Astrocyte (in vitro differentiated cells and primary cell): ENCODE data around the gene TMEM258.

Source experiments
- CTCF ChIP-seq: IDR thresholded peaks from 2 replicates; pipeline ENCODE4 v1.5.1; 2011; ENCODE audit warnings: low read depth, mild to moderate bottlenecking, inconsistent platforms, low read length, moderate library complexity; ENCODE audit not compliant: insufficient read depth
- EZH2 ChIP-seq: IDR thresholded peaks from 2 replicates; pipeline ENCODE4 v1.6.1; 2012; ENCODE audit warnings: mild to moderate bottlenecking, low read length, inconsistent platforms; ENCODE audit not compliant: insufficient read depth

- TF ChIP-seq CTCF = no peak
- no peak for TF ChIP-seq EZH2
These were observed 39.8 kb upstream of the TMEM258 start for GRCh38 chr11:61832207-61832606.
